Measurements from ENCODE around the gene ADGRE3.
"Not testable (repeated sequence)": the region's sequence is repeated elsewhere in the genome, so short reads cannot be mapped to it uniquely, and the experiment has no call there.

Gene ADGRE3

GRCh38 chr19:14669940-14670339 lies 4.7 kb downstream of the ADGRE3 start:
- DNase-seq, result no peak

- no peak for DNase-seq
Observed at GRCh38 chr19:14661372-14661924, 13.2 kb downstream of the ADGRE3 start.

- DNase-seq, result no peak
Observed at GRCh38 chr19:14659874-14660489, 14.7 kb downstream of the ADGRE3 start.

GRCh38 chr19:14655726-14656125 lies 18.9 kb downstream of the ADGRE3 start:
- no peak for DNase-seq

GRCh38 chr19:14654786-14655560 lies 19.7 kb downstream of the ADGRE3 start:
- DNase-seq, result no peak

GRCh38 chr19:14650161-14650560 lies 24.5 kb downstream of the ADGRE3 start:
- no peak for DNase-seq

- no peak for DNase-seq
Observed at GRCh38 chr19:14649020-14649419, 25.6 kb downstream of the ADGRE3 start.

GRCh38 chr19:14648506-14648905 lies 26.1 kb downstream of the ADGRE3 start:
- no peak for DNase-seq

- no peak for DNase-seq
Observed at GRCh38 chr19:14639536-14640277, 34.9 kb downstream of the ADGRE3 start.

GRCh38 chr19:14632286-14632685 lies 42.4 kb downstream of the ADGRE3 start:
- peak; percentile 34 for DNase-seq

GRCh38 chr19:14629557-14629956 lies 45.1 kb downstream of the ADGRE3 start:
- DNase-seq, result no peak

- not testable (repeated sequence) for DNase-seq
Observed at GRCh38 chr19:14624491-14624890, 50.2 kb downstream of the ADGRE3 start.

- DNase-seq, result no peak
Observed at GRCh38 chr19:14619404-14619803, 55.2 kb downstream of the ADGRE3 start.

GRCh38 chr19:14616407-14616806 lies 58.2 kb downstream of the ADGRE3 start:
- DNase-seq, result no peak

GRCh38 chr19:14615623-14616022 lies 59.0 kb downstream of the ADGRE3 start:
- no peak for DNase-seq

- DNase-seq, result peak; percentile 14
Observed at GRCh38 chr19:14614099-14614412, 60.6 kb downstream of the ADGRE3 start.

GRCh38 chr19:14613399-14614098 lies 61.1 kb downstream of the ADGRE3 start:
- not testable (repeated sequence) for DNase-seq

- no peak for DNase-seq
Observed at GRCh38 chr19:14612657-14613056, 62.0 kb downstream of the ADGRE3 start.

GRCh38 chr19:14612242-14612641 lies 62.4 kb downstream of the ADGRE3 start:
- not testable (repeated sequence) for DNase-seq

- no peak for DNase-seq
Observed at GRCh38 chr19:14611051-14611450, 63.6 kb downstream of the ADGRE3 start.

- no peak for DNase-seq
Observed at GRCh38 chr19:14606627-14607026, 68.0 kb downstream of the ADGRE3 start.

- DNase-seq, result no peak
Observed at GRCh38 chr19:14603990-14604387, 70.7 kb downstream of the ADGRE3 start.

- no peak for DNase-seq
Observed at GRCh38 chr19:14599548-14600147, 75.0 kb downstream of the ADGRE3 start.
